ENCODE measurements around the gene FAM83B.

- TF ChIP-seq YY1 (IDR thresholded peaks at IDR 0.05; ENCODE audit: low read depth) (no peak), RAD21 (IDR thresholded peaks at IDR 0.05; ENCODE audit: low read depth) (no peak), MAX (IDR thresholded peaks at IDR 0.05) (no peak), CREB1 (IDR thresholded peaks at IDR 0.05; ENCODE audit: low read depth) (no peak)
Observed at GRCh38 chr6:54886932-54887584, 40.5 kb downstream of the FAM83B start.
